Measurements from ENCODE around the gene PHLDB2. TPM values are rescaled to one million over a fixed set of nuclear protein-coding genes. Genes with fewer than 3 reads are reported as not detected.

PHLDB2 gene
- total RNA-seq, 3 donors from 2014 or later: 53.1 to 94.4 (median 65.0) TPM

- Histone ChIP-seq H3K4me1 (no peaks in the 10 kb centered on the region), H3K4me3 (no peak overlapping the region), H3K9me3 (no peaks in the 10 kb centered on the region), H3K36me3 (no peaks in the 10 kb centered on the region), H3K27me3 (no peaks in the 10 kb centered on the region), H3K27ac (no peak overlapping the region)
- DNase-seq (ENCODE audit: low spot score in 2 of 2): no peak
- TF ChIP-seq POLR2A (IDR thresholded peaks at IDR 0.05) (no peak), POLR2AphosphoS5 (IDR thresholded peaks at IDR 0.05) (no peak), CTCF (IDR thresholded peaks at IDR 0.05) (no peak)
- intact Hi-C loops (cut with DNase I; ENCODE audit: low total_unique reads): no loop called here
Measured at GRCh38 chr3:111965484-111965883, 106.4 kb downstream of the PHLDB2 start.

- H3K27me3 ChIP-seq: no peaks in the 10 kb centered on the region
- DNase-seq (ENCODE audit: low spot score in 2 of 2): no peak
- H3K36me3 ChIP-seq: no peaks in the 10 kb centered on the region
- H3K9me3 ChIP-seq: no peaks in the 10 kb centered on the region
- H3K27ac ChIP-seq: no peak overlapping the region
- H3K4me3 ChIP-seq: no peak overlapping the region
- no peaks in the 10 kb centered on the region for H3K4me1 ChIP-seq
- no peak for TF ChIP-seq CTCF (IDR thresholded peaks at IDR 0.05)
- intact Hi-C loops (cut with DNase I; ENCODE audit: low total_unique reads): no loop called here
Measured at GRCh38 chr3:111967068-111967467, 108.0 kb downstream of the PHLDB2 start.

GRCh38 chr3:111967651-111968274, 108.7 kb downstream of the PHLDB2 start:
- peak; percentile 84 to 86 for DNase-seq (ENCODE audit: low spot score in 2 of 2)
- no peak for TF ChIP-seq POLR2A (IDR thresholded peaks at IDR 0.05)
- TF ChIP-seq POLR2AphosphoS5 (IDR thresholded peaks at IDR 0.05): peak in 2 of 3 donors; percentile 46 to 53
- peak; percentile 83 to 91 (median 89) for TF ChIP-seq CTCF (IDR thresholded peaks at IDR 0.05)
- intact Hi-C loops (cut with DNase I; ENCODE audit: low total_unique reads): no loop called here
- Histone ChIP-seq H3K4me3 (no peak overlapping the region), H3K27me3 (no peaks in the 10 kb centered on the region), H3K4me1 (no peaks in the 10 kb centered on the region), H3K36me3 (no peaks in the 10 kb centered on the region), H3K9me3 (no peaks in the 10 kb centered on the region), H3K27ac (no peak overlapping the region)

- no peak for TF ChIP-seq POLR2AphosphoS5 (IDR thresholded peaks at IDR 0.05)
- no peak for TF ChIP-seq POLR2A (IDR thresholded peaks at IDR 0.05)
- TF ChIP-seq CTCF (IDR thresholded peaks at IDR 0.05): no peak
- no peaks in the 10 kb centered on the region for H3K36me3 ChIP-seq
- DNase-seq (ENCODE audit: low spot score in 2 of 2): no peak
- H3K27me3 ChIP-seq: no peaks in the 10 kb centered on the region
- H3K27ac ChIP-seq: no peak overlapping the region
- H3K4me3 ChIP-seq: no peak overlapping the region
- intact Hi-C loops (cut with DNase I; ENCODE audit: low total_unique reads): no loop called here
- H3K9me3 ChIP-seq: no peaks in the 10 kb centered on the region
- no peaks in the 10 kb centered on the region for H3K4me1 ChIP-seq
Measured at GRCh38 chr3:111968319-111969054, 109.4 kb downstream of the PHLDB2 start.

GRCh38 chr3:111970376-111970775, 111.3 kb downstream of the PHLDB2 start:
- no peaks in the 10 kb centered on the region for H3K4me1 ChIP-seq
- no peaks in the 10 kb centered on the region for H3K36me3 ChIP-seq
- H3K27me3 ChIP-seq: no peaks in the 10 kb centered on the region
- no peak overlapping the region for H3K4me3 ChIP-seq
- intact Hi-C loops (cut with DNase I; ENCODE audit: low total_unique reads): loop anchor here (2.0 kb wide), 1 partner anchor 64 kb away; no protein-coding TSS in a partner anchor
- no peaks in the 10 kb centered on the region for H3K9me3 ChIP-seq
- TF ChIP-seq POLR2AphosphoS5 (IDR thresholded peaks at IDR 0.05) (no peak), CTCF (IDR thresholded peaks at IDR 0.05) (no peak), POLR2A (IDR thresholded peaks at IDR 0.05) (no peak)
- H3K27ac ChIP-seq: no peak overlapping the region
- DNase-seq (ENCODE audit: low spot score in 2 of 2): no peak

Measured in breast epithelium (tissue), 4 donors.